ENCODE measurements around the gene ASPDH. TPM values are rescaled to one million over a fixed set of nuclear protein-coding genes. Genes with fewer than 3 reads are reported as not detected.
"Not testable (repeated sequence)": the region's sequence is repeated elsewhere in the genome, so short reads cannot be mapped to it uniquely, and the experiment has no call there.

Gene ASPDH
- total and polyA plus RNA-seq, 4 experiments from 2014 or later = not detected

DNA sequence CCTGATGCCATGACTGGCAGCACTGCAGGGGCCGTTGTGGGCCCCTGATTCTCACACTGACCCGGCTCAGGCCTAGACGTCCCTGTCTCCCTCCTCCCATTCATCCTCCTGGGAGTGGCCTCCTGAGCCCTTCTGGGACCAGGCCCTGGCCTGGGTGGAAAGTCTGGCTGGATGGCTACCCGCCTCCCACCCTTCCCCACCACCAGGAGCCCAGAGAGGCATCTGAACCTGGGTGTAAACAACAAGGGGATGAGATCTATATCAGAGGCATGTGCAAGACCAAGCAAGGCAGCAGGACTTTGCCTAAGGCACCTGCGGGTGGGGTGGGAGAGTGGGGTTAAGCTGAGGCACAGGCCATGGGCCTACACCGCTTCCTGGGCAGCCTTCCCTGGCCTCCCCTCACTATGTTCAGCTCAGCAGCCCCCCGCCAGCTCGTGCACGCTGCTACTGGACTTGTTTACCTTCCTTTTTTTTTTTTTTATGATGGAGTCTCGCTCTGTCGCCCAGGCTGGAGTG is 22.0 kb upstream of the ASPDH start:
- Histone ChIP-seq H3K27me3 (ENCODE audit: insufficient read depth, low read length) (peaks cover 5% of the 10 kb centered on the region), H3K4me3 (ENCODE audit: low read length in 2 of 2) (no peak overlapping the region), H3K4me1 (ENCODE audit: insufficient read depth, low read length) (no peaks in the 10 kb centered on the region), H3K27ac (ENCODE audit: low read depth, low read length) (no peak overlapping the region), H3K36me3 (ENCODE audit: insufficient read depth, low read length) (no peaks in the 10 kb centered on the region), H3K9me3 (ENCODE audit: control insufficient read depth in 1 of 2, low read length in 2 of 2) (no peaks in the 10 kb centered on the region)
- Mint-ChIP-seq H3K9me3 (peaks cover 0 to 17% (median 14%) of the 10 kb centered on the region in 8 donors), H3K27me3 (peaks cover 15 to 26% of the 10 kb centered on the region in 2 donors), H3K4me1 (no peaks in the 10 kb centered on the region), H3K36me3 (no peaks in the 10 kb centered on the region), H3K27ac (no peak overlapping the region), H3K4me3 (no peak overlapping the region)
- ChIA-PET CTCF (ENCODE audit: partially characterized antibody) (no interaction called here), POLR2A (ENCODE audit: partially characterized antibody) (no interaction called here)
- no peak for DNase-seq
- intact Hi-C loops (cut with micrococcal nuclease) = no loop called here

DNA sequence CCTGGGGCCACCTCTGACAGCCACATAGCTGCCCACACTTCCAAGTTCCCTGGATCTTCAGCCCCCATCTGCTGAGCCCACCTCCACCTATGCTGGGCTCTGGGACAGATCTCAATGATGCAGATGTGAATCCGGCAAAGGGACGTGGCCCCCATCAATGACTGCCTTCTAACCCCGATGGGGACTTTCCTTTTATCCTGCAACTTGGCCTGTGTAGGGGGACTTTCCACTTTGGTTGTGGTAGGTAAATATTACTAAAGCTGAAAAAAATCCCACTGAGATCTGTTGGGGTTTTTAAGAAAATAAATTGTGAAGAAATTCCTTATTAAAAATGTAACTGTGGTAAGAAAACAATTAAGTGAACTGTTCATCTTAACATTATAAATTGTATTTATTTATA is 20.8 kb upstream of the ASPDH start:
- H3K9me3 ChIP-seq (ENCODE audit: control insufficient read depth in 1 of 2, low read length in 2 of 2) = no peaks in the 10 kb centered on the region
- H3K4me1 Mint-ChIP-seq = no peaks in the 10 kb centered on the region
- H3K36me3 Mint-ChIP-seq = no peaks in the 10 kb centered on the region
- no peak overlapping the region for H3K27ac ChIP-seq (ENCODE audit: low read depth, low read length)
- H3K4me3 Mint-ChIP-seq = no peak overlapping the region
- no peak overlapping the region for H3K27ac Mint-ChIP-seq
- ChIA-PET CTCF (ENCODE audit: partially characterized antibody) (interaction anchor here (1.0 kb wide), 1 partner anchor 10 kb away, joined by 3 read pairs; no protein-coding TSS in a partner anchor), POLR2A (ENCODE audit: partially characterized antibody) (no interaction called here)
- intact Hi-C loops (cut with micrococcal nuclease) = no loop called here
- H3K4me1 ChIP-seq (ENCODE audit: insufficient read depth, low read length) = no peaks in the 10 kb centered on the region
- DNase-seq = no peak
- H3K4me3 ChIP-seq (ENCODE audit: low read length in 2 of 2) = no peak overlapping the region
- H3K9me3 Mint-ChIP-seq = peaks cover 0 to 17% (median 14%) of the 10 kb centered on the region in 8 donors
- H3K36me3 ChIP-seq (ENCODE audit: insufficient read depth, low read length) = no peaks in the 10 kb centered on the region
- peaks cover 5% of the 10 kb centered on the region for H3K27me3 ChIP-seq (ENCODE audit: insufficient read depth, low read length)
- H3K27me3 Mint-ChIP-seq = peaks cover 19 to 29% of the 10 kb centered on the region in 2 donors

DNA sequence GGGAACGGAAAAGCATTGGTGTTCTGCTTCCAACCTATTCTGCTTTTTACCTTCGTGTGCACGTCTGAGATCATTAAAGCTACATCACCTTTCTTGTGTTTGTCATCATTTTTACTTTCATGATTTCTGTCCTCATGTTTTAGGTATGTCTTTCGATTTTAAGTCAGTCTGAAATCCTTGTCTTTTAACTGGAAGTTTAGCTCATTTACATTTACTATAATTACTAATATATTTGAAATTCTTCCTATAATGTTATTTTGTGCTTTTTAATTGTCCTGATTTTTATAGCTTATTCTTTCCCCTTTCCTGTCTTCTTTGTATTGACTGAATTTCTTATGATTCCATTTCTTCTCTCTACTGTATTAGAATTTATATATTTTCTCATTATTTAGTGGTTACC is 19.2 kb upstream of the ASPDH start:
- Mint-ChIP-seq H3K27ac (no peak overlapping the region), H3K9me3 (peaks cover 0 to 17% (median 14%) of the 10 kb centered on the region in 8 donors), H3K36me3 (no peaks in the 10 kb centered on the region), H3K4me3 (no peak overlapping the region), H3K27me3 (peaks cover 19 to 28% of the 10 kb centered on the region in 2 donors), H3K4me1 (no peaks in the 10 kb centered on the region)
- intact Hi-C loops (cut with micrococcal nuclease) = no loop called here
- Histone ChIP-seq H3K4me3 (ENCODE audit: low read length in 2 of 2) (no peak overlapping the region), H3K4me1 (ENCODE audit: insufficient read depth, low read length) (no peaks in the 10 kb centered on the region), H3K9me3 (ENCODE audit: control insufficient read depth in 1 of 2, low read length in 2 of 2) (no peaks in the 10 kb centered on the region), H3K36me3 (ENCODE audit: insufficient read depth, low read length) (no peaks in the 10 kb centered on the region), H3K27me3 (ENCODE audit: insufficient read depth, low read length) (peaks cover 5% of the 10 kb centered on the region), H3K27ac (ENCODE audit: low read depth, low read length) (no peak overlapping the region)
- ChIA-PET CTCF (ENCODE audit: partially characterized antibody) (no interaction called here), POLR2A (ENCODE audit: partially characterized antibody) (no interaction called here)
- DNase-seq = no peak

DNA sequence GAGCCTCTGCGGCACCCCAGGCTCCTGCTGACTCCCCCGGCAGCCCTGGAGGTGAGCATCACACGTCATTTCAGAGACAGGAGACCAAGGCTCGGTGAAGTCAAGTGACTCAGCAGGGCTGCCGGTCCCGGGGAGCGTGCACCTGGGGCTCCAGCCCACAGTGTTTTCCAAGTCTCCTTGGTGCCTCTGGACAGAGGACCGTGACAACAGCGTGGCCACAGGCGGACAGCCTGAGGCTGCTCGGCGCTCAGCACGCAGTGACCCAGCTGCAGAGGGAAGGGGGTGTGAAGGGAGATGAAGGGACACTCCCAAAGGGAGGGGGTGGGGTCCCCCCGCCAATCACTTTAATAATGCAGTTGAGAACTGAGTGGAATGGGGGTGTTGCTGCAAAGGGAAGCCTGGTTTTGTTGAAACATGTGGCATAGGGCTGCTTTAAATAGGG is 17.5 kb upstream of the ASPDH start:
- Mint-ChIP-seq H3K9me3 (peaks cover 0 to 17% (median 14%) of the 10 kb centered on the region in 8 donors), H3K27ac (peak overlapping the region in 1 of 7 donors; percentile 18), H3K36me3 (no peaks in the 10 kb centered on the region), H3K4me1 (no peaks in the 10 kb centered on the region), H3K27me3 (peaks cover 14 to 23% of the 10 kb centered on the region in 2 donors), H3K4me3 (no peak overlapping the region)
- no peak for DNase-seq
- Histone ChIP-seq H3K27ac (ENCODE audit: low read depth, low read length) (no peak overlapping the region), H3K4me3 (ENCODE audit: low read length in 2 of 2) (no peak overlapping the region), H3K36me3 (ENCODE audit: insufficient read depth, low read length) (no peaks in the 10 kb centered on the region), H3K27me3 (ENCODE audit: insufficient read depth, low read length) (peaks cover 5% of the 10 kb centered on the region), H3K4me1 (ENCODE audit: insufficient read depth, low read length) (no peaks in the 10 kb centered on the region), H3K9me3 (ENCODE audit: control insufficient read depth in 1 of 2, low read length in 2 of 2) (no peaks in the 10 kb centered on the region)
- intact Hi-C loops (cut with micrococcal nuclease) = no loop called here
- CTCF ChIA-PET (ENCODE audit: partially characterized antibody) = no interaction called here
- POLR2A ChIA-PET (ENCODE audit: partially characterized antibody) = no interaction called here

DNA sequence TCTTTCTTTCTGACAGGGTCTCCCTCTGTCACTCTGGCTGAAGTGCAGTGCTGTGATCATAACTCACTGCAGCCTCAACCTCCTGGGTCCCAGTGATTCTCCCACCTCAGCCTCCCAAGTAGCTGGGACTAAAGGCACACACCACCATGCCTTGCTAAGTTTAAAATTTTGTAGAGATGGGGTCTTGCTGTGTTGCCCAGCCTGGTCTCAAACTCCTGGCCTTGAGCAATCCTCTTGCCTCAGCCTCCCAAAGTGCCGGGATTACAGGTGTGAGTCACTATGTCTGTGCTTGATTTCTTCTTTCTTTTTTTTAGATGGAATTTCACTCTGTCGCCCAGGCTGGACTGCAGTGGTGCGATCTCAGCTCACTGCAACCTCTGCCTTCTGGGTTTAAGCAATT is 14.3 kb upstream of the ASPDH start:
- H3K4me1 ChIP-seq (ENCODE audit: insufficient read depth, low read length); POLR2A ChIA-PET (ENCODE audit: partially characterized antibody); DNase-seq; H3K9me3 ChIP-seq (ENCODE audit: control insufficient read depth in 1 of 2, low read length in 2 of 2); H3K4me3 ChIP-seq (ENCODE audit: low read length in 2 of 2); H3K36me3 ChIP-seq (ENCODE audit: insufficient read depth, low read length); H3K4me1 Mint-ChIP-seq; H3K27me3 ChIP-seq (ENCODE audit: insufficient read depth, low read length); H3K27ac ChIP-seq (ENCODE audit: low read depth, low read length); intact Hi-C loops (cut with micrococcal nuclease); H3K27ac Mint-ChIP-seq; H3K36me3 Mint-ChIP-seq; H3K4me3 Mint-ChIP-seq: not testable (repeated sequence)
- H3K27me3 Mint-ChIP-seq = peaks cover 10 to 14% of the 10 kb centered on the region in 2 donors
- CTCF ChIA-PET (ENCODE audit: partially characterized antibody) = interaction anchor here (1.8 kb wide), 1 partner anchor 10 kb away, joined by 6 read pairs; no protein-coding TSS in a partner anchor
- peaks cover 0 to 11% (median 8%) of the 10 kb centered on the region in 8 donors for H3K9me3 Mint-ChIP-seq

DNA sequence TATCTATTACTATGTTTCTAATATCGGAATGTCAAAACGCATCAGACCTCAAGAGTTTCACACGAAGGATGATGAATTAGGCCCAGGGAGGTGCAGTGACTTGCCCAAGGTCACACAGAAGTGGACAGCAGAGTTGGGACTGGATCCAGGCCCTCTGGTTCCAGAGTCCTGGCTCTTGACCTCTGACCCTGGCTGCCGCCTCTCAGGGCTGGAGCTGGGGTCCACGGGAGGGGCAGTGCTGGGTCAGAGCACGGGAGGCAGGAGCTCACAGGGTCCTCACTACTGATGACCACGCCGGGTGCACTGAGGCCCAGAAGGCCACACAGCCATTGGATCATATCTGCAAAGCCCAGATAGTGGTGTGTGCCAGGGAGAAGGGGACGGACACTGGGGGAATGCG is 9.2 kb upstream of the ASPDH start:
- H3K4me1 ChIP-seq (ENCODE audit: insufficient read depth, low read length) = no peaks in the 10 kb centered on the region
- H3K4me3 ChIP-seq (ENCODE audit: low read length in 2 of 2) = no peak overlapping the region
- no peak overlapping the region for H3K27ac ChIP-seq (ENCODE audit: low read depth, low read length)
- ChIA-PET CTCF (ENCODE audit: partially characterized antibody) (no interaction called here), POLR2A (ENCODE audit: partially characterized antibody) (no interaction called here)
- no peaks in the 10 kb centered on the region for H3K27me3 ChIP-seq (ENCODE audit: insufficient read depth, low read length)
- no peak for DNase-seq
- Mint-ChIP-seq H3K27ac (no peak overlapping the region), H3K27me3 (no peaks in the 10 kb centered on the region), H3K36me3 (no peaks in the 10 kb centered on the region), H3K9me3 (no peaks in the 10 kb centered on the region), H3K4me1 (no peaks in the 10 kb centered on the region), H3K4me3 (no peak overlapping the region)
- intact Hi-C loops (cut with micrococcal nuclease) = no loop called here
- H3K9me3 ChIP-seq (ENCODE audit: control insufficient read depth in 1 of 2, low read length in 2 of 2) = no peaks in the 10 kb centered on the region
- H3K36me3 ChIP-seq (ENCODE audit: insufficient read depth, low read length) = no peaks in the 10 kb centered on the region

DNA sequence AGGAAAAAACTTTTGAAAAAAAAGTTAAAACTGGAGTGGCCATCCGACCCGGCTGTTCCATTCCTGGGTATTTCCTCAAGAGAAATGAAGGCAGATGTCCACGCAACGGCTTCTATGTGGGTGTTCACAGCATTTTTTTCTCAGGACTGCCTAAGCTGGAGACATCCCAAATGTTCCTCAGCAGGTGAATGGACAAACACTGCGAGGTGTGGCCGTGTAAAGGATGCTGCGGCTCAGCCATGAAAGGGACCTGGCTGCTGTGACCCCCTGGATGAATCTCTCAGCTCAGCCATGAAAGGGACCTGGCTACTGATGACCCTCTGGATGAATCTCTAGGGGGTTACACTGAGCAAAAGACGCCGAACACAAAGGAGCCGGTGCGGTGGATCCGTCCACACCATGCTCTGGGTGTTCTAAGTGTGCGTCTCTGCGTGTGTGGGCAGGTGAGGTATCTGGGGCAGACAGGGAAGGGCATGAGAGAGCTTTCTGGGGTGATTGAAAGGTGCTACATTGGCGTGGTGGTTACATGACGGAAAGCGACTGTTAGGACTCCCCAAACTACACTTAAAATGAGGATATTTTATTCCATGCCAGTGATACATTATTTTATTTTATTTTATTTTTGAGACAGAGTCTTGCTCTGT is 7.2 kb upstream of the ASPDH start:
- Histone ChIP-seq H3K27ac (ENCODE audit: low read depth, low read length) (no peak overlapping the region), H3K9me3 (ENCODE audit: control insufficient read depth in 1 of 2, low read length in 2 of 2) (no peaks in the 10 kb centered on the region), H3K27me3 (ENCODE audit: insufficient read depth, low read length) (no peaks in the 10 kb centered on the region), H3K36me3 (ENCODE audit: insufficient read depth, low read length) (no peaks in the 10 kb centered on the region), H3K4me3 (ENCODE audit: low read length in 2 of 2) (no peak overlapping the region), H3K4me1 (ENCODE audit: insufficient read depth, low read length) (no peaks in the 10 kb centered on the region)
- Mint-ChIP-seq H3K27me3 (no peaks in the 10 kb centered on the region), H3K36me3 (no peaks in the 10 kb centered on the region), H3K4me3 (no peak overlapping the region), H3K9me3 (no peaks in the 10 kb centered on the region), H3K4me1 (no peaks in the 10 kb centered on the region), H3K27ac (peak overlapping the region in 1 of 7 donors; percentile 39)
- intact Hi-C loops (cut with micrococcal nuclease) = no loop called here
- DNase-seq = peak in 1 of 5 donors; percentile 11
- POLR2A ChIA-PET (ENCODE audit: partially characterized antibody) = no interaction called here
- CTCF ChIA-PET (ENCODE audit: partially characterized antibody) = no interaction called here
